Measurements from ENCODE around the gene ABCG8.

Gene ABCG8

DNA sequence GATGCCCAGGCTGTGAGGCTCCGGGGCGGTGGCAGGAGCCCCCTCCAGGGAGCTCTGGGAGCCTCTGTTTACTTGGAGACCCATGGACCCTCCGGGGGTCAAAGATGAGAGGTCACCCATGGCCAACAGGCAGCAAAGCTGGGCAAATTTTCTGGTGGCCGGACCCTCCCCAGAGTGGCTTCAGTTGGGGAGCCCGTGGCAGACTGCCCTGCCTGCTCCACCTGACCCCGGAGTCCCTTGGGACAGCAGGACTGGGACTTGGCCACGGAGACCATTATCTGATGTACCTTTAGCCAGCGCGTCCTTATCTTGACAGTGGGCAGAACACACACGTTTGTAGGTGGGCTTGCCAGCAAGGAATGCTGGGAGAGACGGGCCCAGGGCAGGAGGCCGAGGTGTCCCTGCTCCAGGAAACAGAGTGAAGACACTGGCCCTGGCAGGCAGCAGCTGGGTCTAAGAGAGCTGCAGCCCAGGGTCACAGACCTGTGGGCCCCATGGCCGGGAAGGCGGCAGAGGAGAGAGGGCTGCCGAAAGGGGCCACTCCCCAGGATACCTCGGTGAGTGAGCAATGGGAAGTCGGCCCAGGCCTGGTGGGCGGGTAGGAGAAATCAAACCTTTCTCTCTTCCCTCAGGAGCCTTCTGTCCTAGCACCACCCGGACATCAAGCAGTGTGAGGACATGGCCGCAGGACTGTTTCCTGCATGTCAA, at the start of gene ABCG8, which contains the start of gene ABCG5:
TSS of gene ABCG8 (plus strand) at position 412 of the 708 bp plus-strand sequence. CDS start at position 495, 83 bp downstream.
TSS of gene ABCG5 (minus strand) at position 280 of the 708 bp plus-strand sequence. CDS start at position 120, 160 bp downstream.
- no peak for DNase-seq

DNA sequence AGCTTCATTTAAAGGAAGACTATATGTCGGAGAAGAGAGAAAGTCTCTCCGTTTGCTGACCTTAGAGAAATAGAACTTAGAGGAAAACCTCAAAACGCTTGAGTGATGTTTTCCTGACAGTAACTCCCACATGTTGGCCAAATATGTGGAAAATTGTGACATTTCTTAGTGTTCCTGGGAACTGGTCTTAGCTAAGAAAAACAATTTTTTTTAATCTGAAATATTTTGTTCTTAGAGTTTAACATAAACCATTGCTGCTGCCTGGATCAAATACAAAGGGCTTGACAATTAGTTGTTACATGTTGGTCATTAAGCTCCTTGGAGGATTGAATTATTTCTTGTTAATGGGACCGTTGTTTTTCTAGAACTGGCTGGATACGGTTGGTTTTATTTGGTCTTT, 48.6 kb upstream of the ABCG8 start:
- DNase-seq = no peak

DNA sequence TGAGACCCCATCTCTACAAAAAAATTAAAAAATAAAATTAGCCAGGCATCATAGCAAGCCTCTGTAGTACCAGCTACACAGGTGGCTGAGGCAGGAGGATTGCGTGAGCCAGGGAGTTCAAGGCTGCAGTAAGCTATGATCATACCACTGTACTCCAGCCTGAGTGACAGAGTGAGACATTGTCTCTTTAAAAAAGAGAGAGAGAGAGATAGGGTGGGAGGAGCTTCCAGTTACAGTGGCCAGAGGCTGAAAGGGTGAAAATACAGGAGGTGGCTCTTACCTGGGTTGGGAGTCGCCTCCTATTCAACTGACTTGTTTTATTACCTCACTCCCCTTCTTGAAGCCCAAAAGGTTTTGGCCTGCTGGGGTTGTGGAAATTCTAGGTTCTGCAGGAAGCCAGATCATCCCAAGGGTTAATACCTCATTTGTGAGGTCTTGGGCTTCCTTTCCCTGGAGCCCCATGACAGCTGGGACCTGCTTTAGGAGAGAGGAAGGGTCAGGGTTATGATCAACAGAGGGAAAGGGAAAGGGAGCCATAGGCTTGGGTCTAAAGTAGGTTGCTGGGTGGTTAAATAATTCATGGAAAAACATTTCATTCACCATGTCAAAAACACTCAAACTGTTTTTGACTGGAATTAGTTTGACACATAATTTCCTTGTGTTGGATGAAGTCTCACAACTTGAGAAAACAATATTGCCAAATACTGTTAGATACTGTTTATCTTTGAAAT, 47.6 kb upstream of the ABCG8 start:
- no peak for DNase-seq

DNA sequence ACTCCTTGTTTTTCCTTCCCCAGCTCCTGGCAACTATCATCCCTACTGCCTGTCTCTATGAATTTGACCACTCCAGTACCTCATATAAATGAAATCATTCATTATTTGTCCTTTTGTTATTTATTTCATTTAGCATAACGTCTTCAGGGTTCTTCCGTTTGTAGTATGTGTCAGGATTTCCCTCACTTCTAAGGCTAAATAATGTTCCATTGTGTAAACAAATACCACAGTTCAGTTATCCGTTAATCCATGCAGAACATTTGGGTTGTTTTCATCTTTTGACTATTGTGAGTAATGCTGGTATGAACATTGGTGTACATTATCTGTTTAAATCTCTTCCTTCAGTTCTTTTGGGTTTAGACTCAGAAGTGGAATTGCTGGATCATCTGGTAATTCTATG, 46.1 kb upstream of the ABCG8 start:
- DNase-seq = no peak

DNA sequence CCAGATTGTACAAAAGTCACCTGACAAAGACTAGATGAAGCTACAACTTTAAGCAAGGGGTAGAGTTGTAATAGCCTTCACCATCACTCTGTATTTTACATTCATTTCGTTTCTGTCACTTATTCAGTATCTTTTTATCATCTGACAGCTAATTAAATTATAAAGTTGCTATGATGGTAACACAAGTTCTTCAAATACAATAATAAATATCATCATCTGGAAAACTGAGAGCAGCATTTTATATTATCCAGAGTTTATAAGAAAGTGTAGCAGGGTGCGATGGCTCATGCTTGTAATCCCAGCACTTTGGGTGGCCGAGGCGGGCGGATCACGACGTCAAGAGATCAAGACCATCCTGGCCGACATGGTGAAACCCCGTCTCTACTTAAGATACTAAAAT, 43.8 kb upstream of the ABCG8 start:
- no peak for DNase-seq

DNA sequence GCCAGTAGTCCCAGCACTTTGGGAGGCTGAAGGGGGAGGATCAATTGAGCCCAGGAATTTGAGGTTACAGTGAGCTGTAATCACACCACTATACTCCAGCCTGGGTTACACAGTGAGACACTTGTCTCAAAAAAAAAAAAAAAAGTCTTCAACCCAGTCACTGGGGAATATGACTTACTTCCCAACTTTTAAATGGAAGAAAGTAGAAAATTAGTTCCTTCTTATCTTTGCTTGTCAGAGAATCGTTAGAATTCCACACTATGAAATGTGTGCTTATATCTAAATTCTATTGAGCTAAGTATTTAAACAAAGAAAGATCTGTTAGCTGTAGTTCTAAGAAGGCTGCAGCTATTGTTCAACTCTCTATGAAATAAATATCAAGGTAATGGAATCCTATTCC, 42.6 kb upstream of the ABCG8 start:
- no peak for DNase-seq

DNA sequence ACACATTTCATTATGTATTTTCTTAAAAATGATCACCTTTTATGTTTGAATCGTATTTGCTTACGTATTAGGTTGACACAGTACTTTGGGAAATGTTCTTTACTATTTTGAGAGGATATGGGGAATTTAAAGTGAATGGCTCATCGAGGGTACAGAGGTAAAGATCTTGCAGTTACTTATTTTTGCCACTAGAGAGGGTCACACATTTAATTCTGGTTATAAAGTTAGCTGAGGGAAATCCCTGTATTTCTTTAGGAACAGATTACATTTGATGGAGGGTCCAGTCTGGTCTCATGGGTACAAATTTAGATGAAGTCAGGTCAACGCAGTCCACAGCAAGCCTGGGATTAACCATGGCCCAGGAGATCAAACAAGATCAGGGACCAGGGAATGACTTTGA, 40.5 kb upstream of the ABCG8 start:
- no peak for DNase-seq

DNA sequence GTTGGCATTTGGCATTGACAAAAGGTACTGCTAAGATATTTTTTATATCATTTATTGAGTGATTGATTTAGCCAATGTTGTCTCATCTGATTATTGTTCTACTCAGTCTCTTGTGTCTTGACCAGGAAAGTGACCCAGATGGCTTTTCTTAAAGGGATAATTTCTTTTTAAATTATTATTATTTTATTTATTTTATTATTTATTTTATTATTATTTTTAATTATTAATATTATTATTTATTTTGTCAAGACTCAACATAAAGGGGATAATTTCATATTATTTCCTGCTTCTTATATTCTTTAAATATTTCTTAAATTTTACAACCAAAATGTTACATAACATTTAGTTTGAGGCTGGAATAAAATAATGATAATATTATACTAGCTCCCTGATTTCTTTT, 37.9 kb upstream of the ABCG8 start:
- no peak for DNase-seq

DNA sequence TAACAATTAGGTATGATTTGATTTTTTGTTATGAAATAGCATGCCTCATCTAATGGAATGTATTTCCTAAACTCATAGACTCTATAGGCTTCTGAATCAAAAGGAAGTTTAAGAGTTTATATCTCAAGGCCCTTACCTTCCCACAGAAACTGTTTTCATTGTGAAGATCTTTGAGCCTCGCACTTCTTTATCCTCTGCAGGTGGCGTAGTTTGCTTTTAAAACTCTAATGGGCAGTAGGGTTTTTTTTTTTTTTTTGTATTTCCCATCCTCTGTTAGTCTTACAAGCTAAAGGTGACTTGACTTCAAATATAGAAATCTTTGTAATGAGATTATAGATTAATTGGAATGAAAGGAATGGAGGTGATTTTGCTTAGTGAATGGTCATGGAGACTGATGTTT, 36.6 kb upstream of the ABCG8 start:
- DNase-seq = no peak

DNA sequence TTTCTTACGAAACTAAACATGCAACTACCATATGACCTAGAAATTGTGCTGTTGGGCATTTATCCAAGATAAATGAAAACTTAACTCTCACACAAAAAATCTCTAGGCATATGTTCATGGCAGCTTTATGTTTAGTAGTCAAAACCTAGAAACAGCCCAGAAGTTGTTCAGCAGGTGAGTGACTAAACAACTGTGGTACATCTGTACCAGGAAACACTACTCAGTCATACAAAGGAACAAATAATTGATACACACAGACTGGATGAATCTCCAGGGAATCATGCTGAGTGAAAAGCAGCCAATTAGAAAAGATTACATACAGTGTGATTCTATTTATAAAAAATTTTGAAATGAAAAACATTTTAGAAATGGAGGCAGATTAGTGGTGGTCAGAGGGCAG, 35.7 kb upstream of the ABCG8 start:
- no peak for DNase-seq

DNA sequence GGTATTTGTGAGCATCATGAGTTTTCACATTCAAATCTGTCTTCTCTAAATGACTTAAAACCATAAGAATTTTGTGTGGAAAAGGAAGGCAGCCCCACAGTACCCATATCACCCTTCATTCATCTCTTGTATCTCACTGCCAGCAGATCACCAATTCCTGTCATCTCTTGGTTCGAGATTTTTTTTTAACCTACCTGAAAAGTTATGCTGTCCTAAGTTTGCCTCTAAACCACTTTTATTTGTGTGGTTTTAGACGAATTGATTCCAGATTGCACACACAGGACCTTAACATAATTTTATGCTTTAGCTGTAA, 32.1 kb upstream of the ABCG8 start:
- DNase-seq = no peak

DNA sequence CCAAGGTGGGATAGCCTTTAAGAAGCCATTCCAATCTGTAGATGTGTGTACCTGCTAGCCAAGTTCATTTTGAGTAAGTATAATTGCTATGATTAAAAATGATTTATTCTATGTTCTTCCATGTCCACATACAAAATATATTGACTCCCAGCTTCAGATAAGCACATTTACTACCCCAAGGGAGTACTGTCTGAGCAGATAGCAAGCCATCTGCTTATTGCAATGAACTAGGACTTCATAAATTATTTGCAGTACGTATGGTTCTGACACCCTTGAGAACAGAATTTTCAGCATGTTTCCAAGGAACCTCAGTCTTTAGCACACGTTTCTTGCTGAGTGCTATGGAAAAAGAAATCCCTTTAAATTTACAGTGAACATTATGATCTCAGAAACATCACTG, 28.3 kb upstream of the ABCG8 start:
- no peak for DNase-seq

DNA sequence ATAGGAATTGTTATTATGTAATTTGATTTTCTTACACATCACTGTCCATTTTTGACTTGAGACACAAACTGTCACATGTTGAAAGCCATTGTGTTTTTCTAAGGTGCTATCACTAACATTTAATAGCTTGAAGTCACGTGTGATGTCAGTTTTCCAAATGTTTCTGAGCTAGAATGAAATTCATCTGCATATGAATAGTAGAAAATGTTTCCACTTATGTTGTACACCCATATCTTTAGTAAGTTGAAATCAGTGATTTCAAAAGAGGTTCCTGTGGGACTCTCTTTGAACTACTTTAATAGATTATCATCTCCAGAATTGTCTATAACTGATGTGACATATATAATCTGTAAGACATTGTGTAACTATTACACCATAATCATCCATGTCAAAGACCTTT, 27.9 kb upstream of the ABCG8 start:
- no peak for DNase-seq

DNA sequence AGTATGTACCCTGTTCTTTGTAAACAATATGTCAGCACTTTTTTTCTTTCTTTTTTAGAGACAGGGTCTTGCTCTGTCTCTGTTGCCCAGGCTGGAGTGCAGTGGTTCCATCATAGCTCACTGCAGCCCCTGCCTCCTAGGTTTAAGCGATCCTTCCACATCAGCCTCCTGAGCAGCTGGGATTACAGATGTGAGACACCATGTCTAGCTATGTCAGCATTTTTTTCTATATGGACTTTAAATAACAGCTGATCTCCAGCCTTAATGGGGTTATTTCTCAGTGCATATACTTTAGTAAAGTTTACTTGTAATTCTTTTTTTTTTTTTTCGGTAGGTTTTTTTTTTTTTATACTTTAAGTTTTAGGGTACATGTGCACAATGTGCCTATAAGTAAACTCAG, 26.8 kb upstream of the ABCG8 start:
- no peak for DNase-seq

DNA sequence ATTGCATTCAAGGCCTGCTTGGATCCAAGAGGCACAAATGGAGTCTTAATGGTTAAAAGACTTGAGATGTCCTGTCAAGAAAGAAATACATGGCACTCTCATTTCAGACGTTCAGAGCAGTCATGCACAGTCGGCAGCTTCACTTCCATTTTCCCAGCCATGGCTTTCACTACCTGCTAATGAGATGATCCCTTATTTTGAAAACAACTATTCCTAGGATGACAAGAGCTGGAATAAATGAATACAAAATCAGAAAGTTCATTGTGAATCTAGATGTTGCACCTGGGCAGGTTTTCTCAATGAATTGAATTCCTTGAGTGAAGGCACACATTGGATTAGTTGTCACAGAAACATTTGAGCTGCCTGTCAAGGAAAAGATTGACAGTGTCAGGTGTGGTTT, 25.8 kb upstream of the ABCG8 start:
- DNase-seq = no peak

DNA sequence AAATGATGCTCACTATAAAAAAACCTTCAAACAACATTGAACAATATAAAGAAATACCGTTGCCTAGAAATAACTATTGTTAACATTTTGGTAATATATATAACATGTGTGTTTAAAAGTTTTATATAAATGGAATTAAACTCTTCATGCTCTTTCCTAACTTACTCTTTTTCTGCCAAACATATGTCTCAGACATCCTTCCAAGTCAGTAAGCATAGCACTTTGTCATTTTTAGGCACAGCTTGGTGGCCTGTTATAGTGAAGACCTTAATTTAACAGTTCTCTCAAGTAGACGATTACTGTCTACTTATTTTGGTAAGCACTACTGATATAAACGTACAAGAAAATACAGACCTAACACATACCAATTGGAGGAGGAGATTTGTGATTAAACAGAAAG, 24.1 kb upstream of the ABCG8 start:
- no peak for DNase-seq

DNA sequence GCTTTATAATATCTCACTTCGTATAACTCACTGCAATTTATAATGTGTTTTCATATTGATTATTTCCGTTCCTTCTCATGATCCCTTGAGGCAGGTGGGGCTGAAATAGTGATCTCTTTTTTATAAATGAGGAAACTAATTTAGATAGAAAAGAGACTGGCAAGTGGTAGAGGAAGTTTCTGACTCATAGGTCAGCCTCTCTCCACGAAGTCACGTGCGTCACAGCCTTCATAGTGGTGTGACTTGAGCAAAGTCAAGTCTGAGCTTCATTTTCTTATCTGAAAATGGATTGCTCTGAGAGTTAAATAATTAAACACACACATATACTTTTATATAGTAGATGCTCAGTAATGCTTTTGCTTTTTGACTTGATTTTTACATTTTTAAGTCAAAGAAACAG, 20.0 kb upstream of the ABCG8 start:
- peak; percentile 4 for DNase-seq

DNA sequence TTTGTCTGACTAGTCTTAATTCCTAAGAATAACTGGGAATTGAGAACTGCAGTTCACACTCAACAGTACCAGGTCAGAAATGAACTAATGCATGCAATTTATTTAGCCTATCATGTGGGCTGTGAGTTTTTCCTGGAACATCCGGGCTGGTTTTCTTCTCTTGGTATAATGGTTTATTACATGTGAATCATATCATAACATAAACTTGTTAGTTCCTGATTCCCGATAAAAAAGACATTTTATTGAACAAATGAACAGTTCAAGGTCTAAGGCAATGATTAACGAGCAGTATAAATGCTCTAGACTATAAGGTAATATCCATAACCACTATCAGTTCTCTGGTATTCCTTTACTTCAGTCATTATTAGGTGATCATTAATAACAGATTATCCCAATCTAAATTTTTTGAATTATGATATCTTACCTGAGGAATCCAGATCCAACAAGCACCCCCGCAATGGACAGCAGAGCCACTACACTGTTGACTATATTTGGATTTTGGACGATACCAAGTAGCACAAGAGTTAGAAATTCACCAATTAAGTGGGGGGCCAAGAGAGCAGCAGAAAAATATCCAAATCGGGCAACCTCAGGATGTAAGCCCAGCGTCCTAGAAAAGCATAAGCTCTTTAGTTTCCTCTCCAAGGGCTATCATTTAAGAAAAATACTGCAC, 19.1 kb upstream of the ABCG8 start:
- no peak for DNase-seq

DNA sequence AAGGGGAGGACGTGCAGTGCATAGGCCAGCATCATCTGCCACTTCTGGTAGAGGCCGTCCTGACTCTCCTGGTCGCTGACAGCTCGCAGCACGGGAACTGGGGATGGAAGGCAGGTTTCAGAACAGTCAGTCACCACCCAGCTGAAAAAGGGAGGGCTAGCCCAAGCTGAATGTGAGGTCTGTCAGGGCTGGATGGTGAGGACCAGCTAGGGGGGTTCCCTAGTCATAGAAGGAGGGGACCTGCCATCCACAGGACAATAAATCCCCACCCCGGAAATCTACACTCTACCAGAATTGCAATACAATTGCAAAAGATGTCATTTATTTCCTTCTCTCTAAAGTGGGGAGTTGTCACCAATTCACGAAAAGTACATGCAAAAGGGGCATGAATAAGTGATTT, 15.9 kb upstream of the ABCG8 start:
- DNase-seq = no peak

DNA sequence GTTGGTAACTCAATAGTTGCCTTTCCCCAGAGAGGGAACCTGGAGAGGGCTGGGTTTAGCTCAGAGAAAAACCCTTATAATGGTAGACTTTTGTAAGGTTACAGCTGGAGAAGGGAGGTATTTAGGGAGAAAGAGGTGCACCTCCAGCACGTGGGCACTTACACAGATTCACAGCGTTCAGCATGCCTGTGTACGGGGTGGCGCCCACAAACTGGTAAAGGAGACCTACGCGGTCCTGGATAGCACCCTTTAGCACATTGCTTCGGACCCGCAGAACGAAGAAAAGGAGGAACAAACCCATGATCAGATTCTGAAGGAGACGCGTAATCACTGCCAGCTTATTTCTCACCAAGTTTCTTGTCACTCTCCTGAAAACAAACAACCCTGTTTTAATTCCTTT, 15.0 kb upstream of the ABCG8 start:
- no peak for DNase-seq

DNA sequence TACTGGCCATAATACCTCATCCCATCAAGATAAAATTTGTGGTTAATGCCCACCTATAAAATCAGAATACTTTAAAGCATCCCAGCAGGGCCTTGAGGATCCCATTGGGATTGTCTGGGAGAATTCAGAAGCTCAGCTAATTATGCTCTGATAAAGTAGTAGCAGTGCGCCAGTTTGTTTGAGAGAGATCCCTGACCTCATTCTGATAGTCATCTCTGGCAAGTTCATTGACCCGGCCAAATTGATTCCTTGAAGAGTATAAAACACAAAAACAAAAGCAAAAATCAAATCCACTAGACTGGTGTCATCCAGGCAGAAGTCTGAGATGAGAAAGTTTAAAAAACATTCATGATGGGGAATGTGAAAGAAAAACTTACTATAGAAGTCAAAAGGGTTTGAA, 14.3 kb upstream of the ABCG8 start:
- DNase-seq = no peak

DNA sequence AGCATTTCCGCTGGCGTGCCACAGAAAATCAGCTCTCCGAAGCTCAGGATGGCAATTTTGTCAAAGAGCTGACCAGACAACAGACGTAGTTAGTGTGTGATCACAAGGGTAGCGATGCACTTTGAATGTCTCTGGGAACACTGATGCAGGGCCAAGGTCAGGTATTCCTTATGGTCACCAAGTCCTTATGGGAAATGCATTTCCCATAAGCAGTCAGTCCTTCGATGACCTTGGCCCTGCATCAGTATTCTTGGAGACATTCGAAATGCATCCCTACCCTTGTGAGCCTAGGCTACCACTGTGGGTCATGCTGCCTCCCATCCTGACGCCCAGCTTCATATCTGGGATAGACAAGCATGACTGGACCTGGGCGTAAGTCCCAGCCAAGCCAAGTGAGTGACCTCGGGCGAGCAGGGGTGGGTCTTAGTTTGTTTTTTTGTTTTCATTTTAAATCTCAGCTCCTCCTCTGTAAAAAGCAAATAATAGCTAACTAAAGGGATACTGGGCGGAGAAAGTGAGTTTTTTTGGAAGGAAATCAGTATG, 13.7 kb upstream of the ABCG8 start:
- DNase-seq = no peak

DNA sequence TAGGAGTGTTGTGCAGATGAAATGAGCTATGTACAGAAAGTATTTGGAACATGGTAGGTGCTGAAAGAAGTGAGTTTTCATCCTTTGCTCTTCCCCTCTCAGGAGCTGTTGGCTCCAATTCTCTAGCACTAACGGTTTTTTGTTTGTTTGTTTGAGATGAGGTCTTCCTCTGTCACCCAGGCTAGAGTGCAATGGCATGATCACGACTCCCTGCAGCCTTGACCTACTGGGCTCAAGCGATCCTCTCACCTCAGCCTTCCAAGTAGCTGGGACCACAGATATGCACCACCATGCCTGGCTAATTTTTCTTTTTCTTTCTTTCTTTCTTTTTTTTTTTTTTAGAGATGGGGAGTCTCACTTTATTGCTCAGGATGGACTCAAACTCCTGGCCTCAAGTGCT, 12.9 kb upstream of the ABCG8 start:
- DNase-seq = no peak

Data from GDM1 (cell line).